Stimulated activated CD4-positive, alpha-beta T cell treated with anti-CD3 and anti-CD28 coated beads, Interleukin-1b, Interleukin-23, amount 100 ng/mL, for 4 hours (primary cell): Measurements from ENCODE around the gene IPO7.
"Not testable (repeated sequence)": the region's sequence is repeated elsewhere in the genome, so short reads cannot be mapped to it uniquely, and the experiment has no call there.

ENCODE experiments used
- DNase-seq, 2 donors: peaks; one replicate each; pipeline ENCODE4 v3.0.0-alpha.2; 2020; ENCODE audit warnings: low read depth in 2 of 2

Gene IPO7

GRCh38 chr11:9397746-9398680, 13.6 kb downstream of the IPO7 start:
- DNase-seq: no peak

- no peak for DNase-seq
Observed at GRCh38 chr11:9399466-9399865, 15.0 kb downstream of the IPO7 start.

- not testable (repeated sequence) for DNase-seq
Observed at GRCh38 chr11:9401884-9402283, 17.4 kb downstream of the IPO7 start.

- DNase-seq: no peak
Observed at GRCh38 chr11:9428706-9429105, 44.3 kb downstream of the IPO7 start.

DNA sequence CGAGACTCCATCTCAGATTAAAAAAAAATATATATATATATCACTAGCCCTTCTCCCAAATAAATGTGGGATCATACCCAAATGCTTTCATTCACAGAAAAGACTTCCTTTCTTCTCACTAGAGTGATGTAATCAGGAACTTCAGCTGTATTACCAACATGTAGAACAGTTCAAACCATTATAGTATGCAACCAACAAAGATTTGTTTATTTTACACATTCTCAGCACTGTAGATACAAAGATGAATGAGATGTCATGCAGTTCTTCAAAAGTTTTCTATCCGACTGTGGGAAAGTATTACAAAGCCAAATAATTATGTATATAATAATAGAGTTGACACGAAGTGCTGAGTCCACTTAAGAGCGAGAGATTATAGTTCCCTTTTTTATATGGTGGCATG, 54.2 kb downstream of the IPO7 start:
- DNase-seq: no peak

GRCh38 chr11:9446230-9446629, 61.8 kb downstream of the IPO7 start:
- DNase-seq: no peak

DNA sequence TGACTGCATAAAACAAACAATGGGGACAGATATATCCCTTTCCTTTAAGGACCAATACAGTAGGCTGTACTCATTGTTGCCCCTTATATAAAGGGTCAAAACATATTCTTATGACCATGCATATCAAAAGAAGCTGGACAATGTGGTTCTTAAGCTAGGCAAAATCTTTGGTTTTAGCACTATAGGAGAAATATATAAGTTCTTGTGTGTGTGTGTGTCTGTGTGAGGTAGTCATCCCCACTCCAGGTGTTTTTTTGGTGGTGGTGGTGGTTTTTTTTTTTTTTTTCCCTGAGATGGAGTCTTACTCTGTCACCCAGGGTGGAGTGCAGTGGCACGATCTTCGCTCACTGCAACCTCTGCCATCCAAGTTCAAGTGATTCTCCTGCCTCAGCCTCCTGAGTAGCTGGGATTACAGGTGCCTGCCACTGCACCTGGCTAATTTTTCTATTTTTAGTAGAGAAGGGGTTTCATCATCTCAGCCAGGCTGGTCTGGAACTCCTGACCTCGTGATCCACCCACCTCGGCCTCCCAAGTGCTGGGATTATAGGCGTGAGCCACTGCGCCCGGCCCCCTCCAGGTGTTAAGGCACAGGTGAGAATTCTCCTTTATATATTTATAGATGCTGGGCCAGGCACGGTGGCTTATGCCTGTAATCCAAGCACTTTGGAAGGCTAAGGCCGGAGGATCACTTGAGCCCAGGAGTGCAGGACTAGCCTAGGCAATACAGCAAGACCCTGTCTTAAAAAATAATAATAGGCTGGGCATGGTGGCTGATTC, 64.3 kb downstream of the IPO7 start:
- DNase-seq: no peak

DNA sequence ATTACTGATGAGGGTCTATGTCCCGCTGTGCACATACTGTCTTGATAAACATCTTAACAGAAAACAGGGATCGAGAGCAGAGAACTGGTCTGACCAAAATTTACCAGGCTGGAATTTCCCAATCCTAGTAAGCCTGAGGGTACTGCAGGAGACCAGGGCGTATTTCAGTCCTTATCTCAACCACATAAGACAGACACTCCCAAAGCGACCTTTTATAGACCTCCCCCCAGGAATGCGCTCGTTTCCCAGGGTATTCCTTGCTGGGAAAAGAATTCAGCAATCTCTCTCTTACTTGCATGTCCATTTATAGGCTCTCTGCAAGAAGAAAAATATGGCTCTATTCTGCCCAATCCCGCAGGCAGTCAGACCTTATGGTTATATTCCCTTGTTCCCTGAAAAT, 67.6 kb downstream of the IPO7 start:
- not testable (repeated sequence) for DNase-seq

DNA sequence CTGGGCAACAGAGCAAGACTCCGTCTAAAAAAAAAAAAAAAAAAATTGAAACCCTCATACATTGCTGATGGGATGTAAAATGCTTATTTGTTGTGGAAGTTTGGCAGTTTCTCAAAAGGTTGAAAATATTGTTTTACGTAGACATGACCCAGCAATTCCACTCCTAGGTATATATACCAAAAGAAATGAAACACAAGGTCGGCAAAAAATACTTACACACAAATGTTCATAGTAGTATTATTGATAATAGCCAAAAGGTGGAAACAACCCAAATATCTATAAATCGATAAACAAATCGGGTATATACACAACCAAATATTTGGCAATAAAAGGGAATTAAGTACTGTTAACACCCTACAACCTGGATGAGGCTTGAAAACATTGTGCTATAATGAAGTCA, 71.3 kb downstream of the IPO7 start:
- no peak for DNase-seq

GRCh38 chr11:9459667-9460321, 75.3 kb downstream of the IPO7 start:
- DNase-seq: peak; percentile 12 to 40

GRCh38 chr11:9460322-9461062, 76.0 kb downstream of the IPO7 start, which contains the start of gene ZNF143:
TSS of gene ZNF143 (plus strand) at chr11:9461012. CDS start at chr11:9471309, 10,297 bp downstream.
- DNase-seq: peak; percentile 99

DNA sequence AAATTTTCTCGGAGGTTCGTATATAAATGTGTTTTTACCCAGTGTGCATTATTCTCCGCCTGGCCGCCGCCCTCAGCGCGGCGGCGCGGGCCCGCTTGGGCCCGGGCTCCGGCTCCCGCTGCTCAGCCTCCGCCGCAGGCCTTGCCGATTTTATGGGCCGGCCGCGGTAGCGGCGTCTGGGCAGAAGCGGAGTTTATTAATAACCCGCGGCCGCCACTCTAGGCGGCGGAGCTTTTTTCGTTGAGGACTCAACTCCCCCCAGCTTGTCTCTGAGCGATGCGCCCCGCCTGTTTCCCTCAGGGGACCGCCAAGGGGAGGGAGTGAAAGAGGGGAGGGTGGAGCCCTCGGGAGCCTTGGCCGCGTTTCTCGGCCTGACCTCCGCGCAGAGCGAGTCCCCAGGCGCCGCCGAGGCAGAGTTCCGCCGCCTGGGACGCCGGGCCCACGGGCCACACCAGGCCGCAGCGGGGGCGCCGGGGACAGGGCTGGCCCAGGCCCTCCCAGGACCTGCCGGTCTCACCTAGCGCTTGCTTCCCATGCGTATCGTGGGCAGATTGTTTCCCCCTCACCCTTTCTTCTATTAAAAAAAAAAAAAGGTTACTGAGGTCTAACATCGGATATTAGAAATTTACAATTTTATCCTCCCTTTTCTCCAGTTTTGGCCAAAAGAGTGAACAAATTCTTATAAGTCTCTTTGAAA, 76.8 kb downstream of the IPO7 start:
- DNase-seq: peak; percentile 55 to 66

DNA sequence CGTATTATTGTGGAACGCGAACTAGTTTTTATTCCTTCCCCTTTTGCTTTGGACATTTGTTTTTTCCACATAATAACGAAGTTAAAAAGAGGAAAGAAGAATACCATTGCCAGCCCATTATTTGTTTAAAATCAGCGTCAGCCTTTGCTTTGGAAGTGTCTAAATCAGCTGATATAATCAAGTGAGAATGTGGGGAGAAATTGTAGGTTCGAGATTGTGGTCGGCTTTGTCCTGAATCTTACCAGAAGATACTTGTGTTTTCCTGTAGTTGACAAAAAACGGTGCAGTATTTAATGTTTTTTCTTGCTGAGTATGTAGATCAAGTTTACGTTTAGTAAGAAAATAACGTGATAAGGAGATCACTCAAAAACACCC, 77.3 kb downstream of the IPO7 start:
- DNase-seq: no peak

DNA sequence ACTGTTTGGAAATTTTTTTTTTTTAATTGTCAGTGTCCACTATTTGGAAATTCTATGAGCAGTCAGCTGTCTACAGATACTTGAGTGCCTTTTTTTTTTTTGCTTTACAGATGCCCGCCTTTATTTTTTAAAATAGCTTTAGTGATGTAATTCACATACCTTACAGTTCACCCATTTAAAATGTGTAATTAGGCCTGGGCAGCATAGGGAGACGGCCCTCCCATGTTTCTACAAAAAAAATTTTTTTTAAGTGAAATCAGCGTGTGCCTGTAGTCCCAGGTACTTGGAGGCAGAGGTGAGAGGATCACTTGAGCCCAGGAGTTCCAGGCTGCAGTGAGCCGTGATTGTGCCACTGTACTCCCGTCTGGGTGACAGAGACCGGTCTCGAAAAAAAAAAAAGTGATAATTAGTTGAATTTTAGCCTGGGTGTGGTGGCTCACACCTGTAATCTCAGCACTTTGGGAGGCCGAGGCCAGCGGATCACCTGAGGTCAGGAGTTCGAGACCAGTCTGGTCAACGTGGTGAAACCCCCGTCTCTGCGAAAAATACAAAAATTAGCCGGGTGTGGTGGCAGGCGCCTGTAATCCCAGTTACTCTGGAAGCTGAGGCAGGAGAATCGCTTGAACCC, 77.8 kb downstream of the IPO7 start:
- DNase-seq: no peak

DNA sequence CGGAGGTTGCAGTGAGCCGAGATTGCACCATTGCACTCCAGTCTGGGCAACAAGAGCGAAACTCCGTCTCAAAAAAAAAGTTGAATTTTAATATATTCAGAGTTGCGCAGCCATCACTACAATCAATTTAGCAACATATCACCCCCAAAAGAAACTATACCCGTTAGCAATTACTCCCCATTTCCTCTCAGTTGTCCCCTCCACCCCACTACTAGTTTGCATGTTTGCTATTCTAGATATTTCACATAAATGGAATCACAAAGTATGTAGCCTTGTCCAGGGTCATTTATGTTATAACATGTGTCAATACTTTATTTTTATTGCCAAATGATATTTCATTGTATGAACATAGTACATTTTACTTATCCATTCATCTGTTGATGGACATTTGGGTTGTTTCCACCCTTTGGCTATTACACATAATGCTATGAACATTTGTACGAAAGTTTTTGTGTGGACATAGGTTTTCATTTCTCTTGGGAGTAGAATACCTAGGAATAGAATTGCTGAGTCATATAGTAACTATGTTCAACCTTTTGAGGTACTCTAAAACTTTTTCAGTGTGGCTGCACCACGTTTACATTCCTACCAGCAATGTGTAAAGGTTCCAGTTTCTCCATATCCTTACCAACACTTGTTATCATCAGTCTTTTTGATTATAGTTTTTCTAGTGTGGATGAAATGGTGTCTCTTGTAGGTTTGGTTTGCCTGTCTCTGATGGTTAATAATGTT, 78.5 kb downstream of the IPO7 start:
- DNase-seq: no peak

DNA sequence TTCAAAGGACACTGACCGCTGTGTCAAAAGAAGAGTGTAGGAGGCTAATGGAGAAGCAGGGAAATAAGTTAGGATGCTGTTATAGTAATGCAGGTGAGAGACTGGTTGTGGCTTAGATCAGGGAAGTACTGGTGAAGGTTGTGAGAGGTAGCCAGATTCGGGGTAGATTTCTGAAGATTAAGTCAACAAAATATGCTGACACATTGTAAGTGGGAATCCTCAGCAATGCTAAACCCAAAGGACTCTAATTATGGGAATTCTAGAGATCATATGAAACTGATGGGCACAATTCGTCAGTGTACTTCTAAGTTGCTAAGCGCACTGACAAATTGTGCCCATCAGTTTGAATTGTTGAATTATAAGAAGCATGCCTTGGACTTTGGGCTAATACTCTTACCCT, 86.3 kb downstream of the IPO7 start:
- no peak for DNase-seq

- DNase-seq: no peak
Observed at GRCh38 chr11:9473408-9473807, 89.0 kb downstream of the IPO7 start.

DNA sequence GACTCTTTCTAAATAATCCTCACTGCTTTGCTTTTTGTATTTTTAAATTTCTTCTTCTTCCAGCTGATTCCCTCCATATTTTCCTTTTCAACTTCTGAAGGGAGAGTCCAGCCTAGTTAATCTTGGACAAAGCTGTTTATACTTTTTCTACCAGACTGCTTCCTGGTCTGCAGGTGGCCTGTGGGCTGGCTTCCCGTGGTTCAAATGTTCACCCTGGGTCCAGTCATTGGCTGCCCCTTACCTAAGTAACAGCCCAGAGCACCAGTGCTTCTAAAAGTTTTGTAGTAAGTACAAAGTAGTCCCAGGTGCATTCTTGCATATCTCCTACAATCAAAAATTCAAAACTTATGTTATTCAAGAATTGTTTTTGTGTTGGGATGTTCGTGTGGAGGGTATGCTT, 95.4 kb downstream of the IPO7 start:
- no peak for DNase-seq

- DNase-seq: no peak
Observed at GRCh38 chr11:9489080-9489765, 104.8 kb downstream of the IPO7 start.
